H1 (cell line): ENCODE results near the gene TRMT44. TPM values are rescaled to one million over a fixed set of nuclear protein-coding genes. Genes with fewer than 3 reads are reported as not detected.

Experiments used
- CTCF ChIA-PET: fragments of 300-600 bp; sonication (Branson Sonifier 250); formaldehyde crosslinking; loops from one replicate; lab custom pipeline; 2021; ENCODE audit not compliant: partially characterized antibody; lab: Charles Lee
- POLR2A ChIA-PET: fragments of 300-600 bp; sonication (Branson Sonifier 250); formaldehyde crosslinking; loops from one replicate; lab custom pipeline; 2021; ENCODE audit warnings: inconsistent platforms; ENCODE audit not compliant: partially characterized antibody; lab: Charles Lee
- DNase-seq, 2 experiments: peaks; one replicate each; pipeline versions ENCODE4 v3.0.0 to v3.0.0-alpha.2; 2010 to 2022; ENCODE audit warnings: low spot score in 2 of 2, low read depth in 1 of 2, mixed read lengths in 1 of 2
- FAIRE-seq: peaks from 2 replicates; lab custom pipeline; 2011; peaks lifted over from hg19 to GRCh38; lab: Jason Lieb, UNC
- H2AFZ ChIP-seq: 2 replicates; pipeline ENCODE4 v1.8.1; 2012; ENCODE audit warnings: low read length, inconsistent platforms
- H2AK5ac ChIP-seq: 2 replicates; pipeline ENCODE4 v1.6.1; 2013; ENCODE audit warnings: low read depth, low read length
- H2BK120ac ChIP-seq: replicated peaks from 2 replicates; pipeline ENCODE3; 2013; ENCODE audit warnings: low read depth, low read length, inconsistent platforms
- H2BK12ac ChIP-seq: 2 replicates; pipeline ENCODE4 v1.6.1; 2013; ENCODE audit warnings: low read depth, low read length
- H2BK15ac ChIP-seq: 2 replicates; pipeline ENCODE4 v1.6.1; 2013; ENCODE audit warnings: low read length
- H2BK20ac ChIP-seq: 2 replicates; pipeline ENCODE4 v1.6.1; 2013; ENCODE audit warnings: low read length
- H2BK5ac ChIP-seq: 2 replicates; pipeline ENCODE4 v1.6.1; 2013; ENCODE audit warnings: low read depth, low read length
- H3K14ac ChIP-seq: 2 replicates; pipeline ENCODE4 v1.6.1; 2013; ENCODE audit warnings: inconsistent platforms; ENCODE audit not compliant: insufficient read length
- H3K18ac ChIP-seq: 2 replicates; pipeline ENCODE4 v1.6.1; 2013; ENCODE audit warnings: low read length; ENCODE audit errors: extremely low read depth
- H3K23ac ChIP-seq: 2 replicates; pipeline ENCODE4 v1.6.1; 2013; ENCODE audit warnings: inconsistent platforms; ENCODE audit not compliant: insufficient read length
- H3K23me2 ChIP-seq: 2 replicates; pipeline ENCODE4 v1.6.1; 2013; ENCODE audit warnings: low read depth, low read length
- H3K27ac ChIP-seq: 2 replicates; pipeline ENCODE4 v1.6.1; 2011; ENCODE audit warnings: low read depth, low read length, inconsistent platforms
- H3K27me3 ChIP-seq, 4 experiments: replicated peaks in 1 of 4; 1 replicate in 1 of 4; 2 replicates in 3 of 4; pipeline versions ENCODE4 v1.6.1 to v1.8.1; 2011 to 2013; ENCODE audit warnings: low read length in 3 of 4, mild to moderate bottlenecking in 3 of 4, inconsistent platforms in 2 of 4, mixed read lengths in 2 of 4, moderate library complexity in 1 of 4; ENCODE audit not compliant: control insufficient read depth in 3 of 4, insufficient read depth in 3 of 4; ENCODE audit errors: extremely low read depth in 1 of 4
- H3K36me3 ChIP-seq, 4 experiments: 2 replicates each; pipeline versions ENCODE4 v1.6.1 to v1.8.1; 2011 to 2013; ENCODE audit warnings: mild to moderate bottlenecking in 4 of 4, low read length in 3 of 4, moderate library complexity in 2 of 4, control low read depth in 1 of 4, inconsistent platforms in 1 of 4; ENCODE audit not compliant: insufficient read depth in 4 of 4, control insufficient read depth in 2 of 4
- H3K4ac ChIP-seq: replicated peaks from 2 replicates; pipeline ENCODE3; 2013; ENCODE audit warnings: low read length, low read depth, mixed read lengths, inconsistent platforms; ENCODE audit not compliant: insufficient read length
- H3K4me1 ChIP-seq, 4 experiments: replicated peaks in 1 of 4; 1 replicate in 1 of 4; 2 replicates in 3 of 4; pipeline versions ENCODE4 v1.6.1 to v1.8.1; 2011 to 2013; ENCODE audit warnings: low read length in 3 of 4, inconsistent platforms in 2 of 4, mixed read lengths in 1 of 4; ENCODE audit not compliant: insufficient read depth in 4 of 4, control insufficient read depth in 3 of 4
- H3K4me2 ChIP-seq, 2 experiments: 2 replicates each; pipeline versions ENCODE4 v1.6.1 to v1.8.1; 2011 to 2013; ENCODE audit warnings: low read depth in 2 of 2, low read length in 2 of 2, control low read depth in 1 of 2, inconsistent platforms in 1 of 2, mild to moderate bottlenecking in 1 of 2; ENCODE audit not compliant: insufficient read depth in 1 of 2
- H3K4me3 ChIP-seq, 4 experiments: fragments of 200-600, 300-600 bp in 1 of 4; sonication (generic), shearing (Covaris generic), sonication (Bioruptor Twin) in 1 of 4; 2 replicates each; pipeline versions ENCODE4 v1.5.1 to v1.8.1; 2011 to 2016; ENCODE audit warnings: low read length in 4 of 4, low read depth in 3 of 4, control low read depth in 2 of 4, inconsistent platforms in 2 of 4, mild to moderate bottlenecking in 2 of 4, mixed read lengths in 1 of 4, moderate library complexity in 1 of 4; ENCODE audit not compliant: insufficient read depth in 2 of 4; ENCODE audit errors: extremely low read depth in 1 of 4
- H3K56ac ChIP-seq: replicated peaks from 2 replicates; pipeline ENCODE3; 2013; ENCODE audit warnings: low read depth, mild to moderate bottlenecking, mixed read lengths, low read length, inconsistent platforms; ENCODE audit not compliant: insufficient read length
- H3K79me1 ChIP-seq: 2 replicates; pipeline ENCODE4 v1.6.1; 2013; ENCODE audit warnings: low read depth, low read length, control low read depth
- H3K79me2 ChIP-seq, 2 experiments: 2 replicates each; pipeline versions ENCODE4 v1.6.1 to v1.8.1; 2012 to 2013; ENCODE audit warnings: low read length in 2 of 2, mild to moderate bottlenecking in 2 of 2, inconsistent platforms in 1 of 2; ENCODE audit not compliant: insufficient read depth in 2 of 2, control insufficient read depth in 1 of 2
- H3K9ac ChIP-seq, 4 experiments: replicated peaks in 1 of 4; 1 replicate in 1 of 4; 2 replicates in 3 of 4; pipeline versions ENCODE4 v1.6.1 to v1.8.1; 2011 to 2013; ENCODE audit warnings: low read depth in 3 of 4, low read length in 3 of 4, control low read depth in 2 of 4, mild to moderate bottlenecking in 2 of 4, moderate library complexity in 2 of 4, inconsistent platforms in 1 of 4; ENCODE audit errors: extremely low read depth in 1 of 4
- H3K9me3 ChIP-seq, 2 experiments: 2 replicates each; pipeline versions ENCODE4 v1.6.1 to v1.8.1; 2012 to 2013; ENCODE audit warnings: mild to moderate bottlenecking in 2 of 2, moderate library complexity in 2 of 2, control low read depth in 1 of 2, inconsistent platforms in 1 of 2, low read depth in 1 of 2, low read length in 1 of 2, mixed read lengths in 1 of 2; ENCODE audit not compliant: insufficient read depth in 2 of 2
- H4K20me1 ChIP-seq, 2 experiments: replicated peaks in 1 of 2; 2 replicates each; pipeline versions ENCODE3 to v1.8.1; 2011 to 2013; ENCODE audit warnings: inconsistent platforms in 2 of 2, low read length in 2 of 2, mild to moderate bottlenecking in 1 of 2; ENCODE audit not compliant: insufficient read depth in 2 of 2, control insufficient read depth in 1 of 2
- H4K5ac ChIP-seq: 2 replicates; pipeline ENCODE4 v1.6.1; 2013; ENCODE audit warnings: low read length, low read depth, mixed read lengths, inconsistent platforms; ENCODE audit not compliant: insufficient read length
- H4K8ac ChIP-seq: 2 replicates; pipeline ENCODE4 v1.8.0; 2013; ENCODE audit warnings: mild to moderate bottlenecking, moderate library complexity, low read length, inconsistent platforms; ENCODE audit not compliant: insufficient read depth; ENCODE audit errors: extremely low read depth
- H4K91ac ChIP-seq: replicated peaks from 2 replicates; pipeline ENCODE3; 2013; ENCODE audit warnings: low read length, mixed read lengths, inconsistent platforms; ENCODE audit not compliant: insufficient read length
- CHD2 ChIP-seq: IDR thresholded peaks from 2 replicates; pipeline ENCODE4 v1.6.1; 2012; ENCODE audit warnings: low read length, improper control_type of control experiment
- HDAC2 ChIP-seq, 2 experiments: fragments of 300-600 bp in 1 of 2; sonication (generic) in 1 of 2; IDR thresholded peaks; 2 replicates each; pipeline ENCODE4 v1.6.1; 2011 to 2012; ENCODE audit warnings: low read depth in 2 of 2, low read length in 2 of 2, mild to moderate bottlenecking in 2 of 2, moderate library complexity in 2 of 2, borderline replicate concordance in 1 of 2, inconsistent platforms in 1 of 2
- JUN ChIP-seq: IDR thresholded peaks from 2 replicates; pipeline ENCODE4 v1.6.1; 2011; ENCODE audit warnings: low read depth, mild to moderate bottlenecking, improper control_type of control experiment, low read length
- SIN3A ChIP-seq, 2 experiments: IDR thresholded peaks in 1 of 2; conservative IDR thresholded peaks in 1 of 2; 2 replicates each; pipeline ENCODE4 v1.6.1; 2011 to 2012; ENCODE audit warnings: low read length in 2 of 2, improper control_type of control experiment in 1 of 2, low read depth in 1 of 2, mild to moderate bottlenecking in 1 of 2
- TAF1 ChIP-seq: IDR thresholded peaks from 2 replicates; pipeline ENCODE4 v1.6.1; 2011; ENCODE audit warnings: mild to moderate bottlenecking, low read depth, low read length
- TBP ChIP-seq: IDR thresholded peaks from 2 replicates; pipeline ENCODE4 v1.6.1; 2011; ENCODE audit warnings: low read depth, low read length, improper control_type of control experiment
- WGBS, 2 experiments: shearing (Covaris generic) in 1 of 2; methylation state at CpG; one replicate each; pipeline versions ENCODE4 v1.1.6 to v1.1.7; 2013 to 2015; ENCODE audit warnings: low lambda C conversion rate in 2 of 2, mixed read lengths in 2 of 2, inconsistent platforms in 1 of 2, low coverage in 1 of 2, missing lambda C conversion rate in 1 of 2; ENCODE audit not compliant: insufficient replicate concordance in 2 of 2, insufficient coverage in 1 of 2, insufficient read length in 1 of 2; ENCODE audit errors: extremely low coverage in 1 of 2, missing lambda C conversion rate in 1 of 2; 5-methylcytosine and 5-hydroxymethylcytosine counted together
- polyA plus RNA-seq, 7 experiments: library from polyadenylated mRNA; depleted of rRNA in 3 of 7; stranded (reverse) in 5 of 7; unstranded in 2 of 7; fragments of >200 nt in 5 of 7; fragments of 200-250 nt in 2 of 7; gene quantifications; 1 replicate in 5 of 7; 2 replicates in 1 of 7; 4 replicates in 1 of 7; pipeline versions ENCODE4 v1.2.1 to v1.2.3, GENCODE V29; 2011 to 2013; ENCODE audit warnings: missing spikeins in 2 of 7, mixed read lengths in 2 of 7
- total RNA-seq: library from RNA; stranded (reverse); fragmentation: NEBNext Ultra II Directional; extraction: Animal tissue kit (Norgen Biotek cat#: 25700); gene quantifications from 2 replicates; pipeline ENCODE4 v1.2.1, GENCODE V29; 2021
- TF ChIP-seq, protein P1 (sequence below): IDR thresholded peaks from 2 replicates; pipeline ENCODE4 v1.6.1; 2011; ENCODE audit warnings: low read depth, mild to moderate bottlenecking, low read length; ENCODE audit not compliant: insufficient read depth

TRMT44 gene
- total and polyA plus RNA-seq, 2 of the 8 experiments (the other 6 are each of a cell fraction or from before 2014, with no cell fraction given): 8.6 to 23.9 TPM

DNA sequence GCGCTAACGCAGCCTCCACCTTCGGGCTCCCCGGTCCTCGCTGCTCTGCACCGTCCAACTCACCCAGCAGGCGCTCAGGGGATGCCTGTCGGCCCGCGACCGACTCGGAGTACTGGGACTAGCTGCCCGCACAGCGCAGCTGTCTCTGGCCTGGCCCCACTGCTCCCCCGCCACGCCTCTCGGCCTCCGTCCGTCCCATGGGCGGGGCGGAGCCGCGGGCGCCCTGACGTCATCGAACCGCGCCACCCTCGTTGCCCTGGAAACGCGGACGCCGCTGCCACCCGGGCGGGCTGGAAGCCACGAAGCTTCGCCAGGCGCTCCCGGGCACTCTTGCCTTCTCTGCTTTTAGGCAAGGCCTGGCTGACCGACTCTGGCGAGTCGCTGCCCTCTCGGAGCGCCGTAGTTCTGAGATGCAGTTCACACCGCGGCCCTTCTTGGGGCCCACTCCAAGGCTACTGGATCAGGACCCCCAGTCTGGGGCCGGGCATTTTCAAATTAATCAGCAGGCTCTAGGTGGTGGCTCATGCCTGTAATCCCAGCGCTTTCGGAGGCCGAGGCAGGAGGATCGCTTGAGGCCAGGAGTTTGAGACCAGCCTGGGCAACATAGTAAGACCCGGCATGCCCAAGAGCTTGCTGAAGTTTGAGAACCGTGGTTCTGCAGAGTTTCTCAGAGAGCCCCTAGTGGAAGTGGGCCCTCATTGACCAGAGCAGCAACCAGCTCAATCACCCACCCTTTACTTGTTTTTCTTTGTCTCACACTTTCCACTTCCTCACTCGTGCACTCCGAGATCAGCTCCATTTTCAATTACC is 12.1 kb upstream of the TRMT44 start:
- Histone ChIP-seq H2BK5ac (no peak overlapping the region), H2BK12ac (no peak overlapping the region), H3K14ac (no peak overlapping the region), H3K23ac (no peak overlapping the region), H2BK15ac (no peak overlapping the region), H3K56ac (no peak overlapping the region), H3K36me3 (no peaks in the 10 kb centered on the region), H3K4me3 (peak overlapping the region; percentile 41 to 71 (median 57)), H4K20me1 (no peaks in the 10 kb centered on the region), H3K4ac (no peak overlapping the region), H2BK20ac (no peak overlapping the region), H3K4me1 (peaks cover 0 to 4% (median 0%) of the 10 kb centered on the region in 4 experiments; a peak in 3 of 7 replicates), H2AFZ (no peak overlapping the region), H3K9ac (no peak overlapping the region), H3K23me2 (peaks cover 4% of the 10 kb centered on the region; the same call in 1 of the 2 replicates), H2AK5ac (no peak overlapping the region), H4K5ac (no peak overlapping the region), H3K27me3 (peaks cover 0 to 2% (median 0%) of the 10 kb centered on the region in 4 experiments; a peak in 2 of 7 replicates), H3K27ac (no peak overlapping the region), H4K8ac (no peak overlapping the region; the same call in 1 of the 2 replicates), H2BK120ac (no peak overlapping the region), H3K9me3 (no peaks in the 10 kb centered on the region), H3K79me2 (no peaks in the 10 kb centered on the region), H3K79me1 (no peaks in the 10 kb centered on the region), H3K18ac (no peak overlapping the region), H3K4me2 (peak overlapping the region; percentile 70 to 78), H4K91ac (no peak overlapping the region)
- peak; percentile 51 to 100 for DNase-seq
- CTCF ChIA-PET: interaction anchor here (0.6 to 2.9 kb wide), 21 partner anchors 9 to 184 kb away, joined by 3 to 18 read pairs (median 4); partner anchors contain the start of genes ACOX3, HTRA3 and TRMT44
- no peak for FAIRE-seq
- POLR2A ChIA-PET: interaction anchor here (0.8 to 2.6 kb wide), 8 partner anchors 8 to 139 kb away, joined by 3 to 11 read pairs (median 3); partner anchors contain the start of genes ACOX3 and TRMT44
- WGBS, 2 experiments: 9% methylated on average over 55 of the region's 56 CpGs; no CpG with 5 or more reads in 1 of the 2 experiments
- TF ChIP-seq TBP: peak; percentile 62; the same call in 1 of the 2 replicates
- TF ChIP-seq, protein P1, sequence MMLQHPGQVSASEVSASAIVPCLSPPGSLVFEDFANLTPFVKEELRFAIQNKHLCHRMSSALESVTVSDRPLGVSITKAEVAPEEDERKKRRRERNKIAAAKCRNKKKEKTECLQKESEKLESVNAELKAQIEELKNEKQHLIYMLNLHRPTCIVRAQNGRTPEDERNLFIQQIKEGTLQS: peak; percentile 89
- TF ChIP-seq SIN3A (conservative IDR thresholded peaks at IDR 0.05 in 1 of 2, IDR thresholded peaks at IDR 0.05 in 1 of 2; ENCODE audit: low read depth in 1 of 2, low read length in 2 of 2): peak; percentile 94 to 99; a peak in 3 of 4 replicates
- TF ChIP-seq JUN: no peak
- 0 out of 4 replicates have a peak, but pooled peaks have one; percentile 39 to 66 for TF ChIP-seq HDAC2 (IDR thresholded peaks at IDR 0.05; ENCODE audit: borderline replicate concordance in 1 of 2, low read depth in 2 of 2, low read length in 2 of 2)
- 0 out of 2 replicates have a peak, but pooled peaks have one; percentile 21 for TF ChIP-seq CHD2
- peak; percentile 77 for TF ChIP-seq TAF1
